Keratinocyte (primary cell): ENCODE results near the gene DNAJC7. TPM values are rescaled to one million over a fixed set of nuclear protein-coding genes. Genes with fewer than 3 reads are reported as not detected.

Experiments
- DNase-seq: peaks from one replicate; pipeline ENCODE4 v3.0.0-alpha.2; 2011; ENCODE audit warnings: low read depth, missing footprints, low spot score
- FAIRE-seq: peaks from 2 replicates; lab custom pipeline; 2011; peaks lifted over from hg19 to GRCh38; lab: Jason Lieb, UNC
- H2AFZ ChIP-seq: 2 replicates; pipeline ENCODE4 v1.6.0; 2012; ENCODE audit warnings: low read length, control low read depth, inconsistent platforms; ENCODE audit not compliant: control insufficient read depth
- H3K27ac ChIP-seq: 2 replicates; pipeline ENCODE4 v1.5.1; 2011; ENCODE audit warnings: low read length; ENCODE audit not compliant: control insufficient read depth, insufficient read depth
- H3K27me3 ChIP-seq: 3 replicates; pipeline ENCODE4 v1.6.0; 2011; ENCODE audit warnings: low read length; ENCODE audit not compliant: control insufficient read depth, insufficient read depth; ENCODE audit errors: extremely low read depth
- H3K36me3 ChIP-seq, 2 experiments: 2 replicates in 1 of 2; 3 replicates in 1 of 2; pipeline ENCODE4 v1.5.1; 2011; ENCODE audit warnings: low read length in 2 of 2, mild to moderate bottlenecking in 1 of 2; ENCODE audit not compliant: control insufficient read depth in 2 of 2, insufficient read depth in 2 of 2; ENCODE audit errors: extremely low read depth in 1 of 2
- H3K4me1 ChIP-seq: 3 replicates; pipeline ENCODE4 v1.5.1; 2011; ENCODE audit warnings: low read length; ENCODE audit not compliant: control insufficient read depth, insufficient read depth; ENCODE audit errors: extremely low read depth
- H3K4me2 ChIP-seq: 3 replicates; pipeline ENCODE4 v1.6.0; 2011; ENCODE audit warnings: low read depth, low read length; ENCODE audit not compliant: control insufficient read depth, insufficient read depth; ENCODE audit errors: extremely low read depth
- H3K4me3 ChIP-seq, 3 experiments: fragments of 200-600 bp in 1 of 3; sonication (generic) in 1 of 3; 2 replicates in 2 of 3; 3 replicates in 1 of 3; pipeline ENCODE4 v1.5.1; 2011 to 2016; ENCODE audit warnings: low read length in 3 of 3, mild to moderate bottlenecking in 3 of 3, control low read depth in 2 of 3, inconsistent platforms in 1 of 3, low read depth in 1 of 3, mixed read lengths in 1 of 3, mixed run types in 1 of 3, moderate library complexity in 1 of 3; ENCODE audit not compliant: control insufficient read depth in 2 of 3, insufficient read depth in 2 of 3; ENCODE audit errors: extremely low read depth in 1 of 3
- H3K79me2 ChIP-seq: 2 replicates; pipeline ENCODE4 v1.6.0; 2012; ENCODE audit warnings: low read length; ENCODE audit not compliant: control insufficient read depth, insufficient read depth
- H3K9ac ChIP-seq: 3 replicates; pipeline ENCODE4 v1.6.0; 2011; ENCODE audit warnings: low read length; ENCODE audit not compliant: control insufficient read depth, insufficient read depth; ENCODE audit errors: extremely low read depth
- H3K9me1 ChIP-seq: 3 replicates; pipeline ENCODE4 v1.6.0; 2011; ENCODE audit warnings: low read length; ENCODE audit not compliant: control insufficient read depth, insufficient read depth; ENCODE audit errors: extremely low read depth
- H3K9me3 ChIP-seq: 2 replicates; pipeline ENCODE4 v1.5.1; 2012; ENCODE audit warnings: low read depth, low read length; ENCODE audit not compliant: control insufficient read depth
- H4K20me1 ChIP-seq: 3 replicates; pipeline ENCODE4 v1.6.0; 2011; ENCODE audit warnings: low read length; ENCODE audit not compliant: control insufficient read depth, insufficient read depth; ENCODE audit errors: extremely low read depth
- CTCF ChIP-seq, 3 experiments: IDR thresholded peaks in 1 of 3; conservative IDR thresholded peaks in 1 of 3; optimal IDR thresholded peaks in 1 of 3; 2 replicates in 2 of 3; 3 replicates in 1 of 3; pipeline versions ENCODE3 to v1.5.1; 2011; ENCODE audit warnings: low read length in 3 of 3, mild to moderate bottlenecking in 3 of 3, moderate library complexity in 2 of 3, control low read depth in 1 of 3, inconsistent platforms in 1 of 3; ENCODE audit not compliant: insufficient read depth in 2 of 3; ENCODE audit errors: extremely low read depth in 1 of 3
- EZH2 ChIP-seq: IDR thresholded peaks from one replicate; pipeline ENCODE4 v1.6.1; 2012; ENCODE audit warnings: inconsistent platforms, mild to moderate bottlenecking, low read length, moderate library complexity
- dilution Hi-C: fragments of 300-500 bp; cut with MboI; formaldehyde crosslinking; loops from one replicate; pipeline ENCODE4 v1.7.0; 2020; ENCODE audit warnings: low sequenced_read_pairs; ENCODE audit not compliant: extremely low pct_ligation_motif_present
- polyA plus RNA-seq, 5 experiments: library from polyadenylated mRNA; depleted of rRNA in 3 of 5; stranded (reverse) in 3 of 5; stranded (forward) in 1 of 5; unstranded in 1 of 5; fragments of >200 nt; gene quantifications; 1 replicate in 1 of 5; 2 replicates in 3 of 5; 3 replicates in 1 of 5; pipeline versions ENCODE4 v1.2.1 to v1.2.3, GENCODE V29; 2011 to 2012; ENCODE audit warnings: missing spikeins in 2 of 5, low read depth in 1 of 5, low replicate concordance in 1 of 5

DNAJC7 gene
- polyA plus RNA-seq, 1 donor (not counting 4 experiments of a cell fraction or from before 2014, with no cell fraction given) = 82.5 TPM

- no peaks in the 10 kb centered on the region for H3K27me3 ChIP-seq
- no peak overlapping the region for H3K4me2 ChIP-seq
- no peak overlapping the region for H2AFZ ChIP-seq
- no peak overlapping the region for H3K9ac ChIP-seq
- DNase-seq = no peak
- no peak for TF ChIP-seq CTCF (optimal IDR thresholded peaks at IDR 0.05 in 1 of 3, IDR thresholded peaks at IDR 0.05 in 1 of 3, conservative IDR thresholded peaks at IDR 0.05 in 1 of 3; ENCODE audit: extremely low read depth in 1 of 3, insufficient read depth in 2 of 3, low read length in 3 of 3)
- TF ChIP-seq EZH2 = no peak
- H3K4me1 ChIP-seq = no peaks in the 10 kb centered on the region
- peaks cover 2% of the 10 kb centered on the region for H3K9me1 ChIP-seq
- H3K9me3 ChIP-seq = no peaks in the 10 kb centered on the region
- FAIRE-seq = no peak
- H3K4me3 ChIP-seq = no peak overlapping the region
- H3K36me3 ChIP-seq = peaks cover 29 to 38% of the 10 kb centered on the region in 2 experiments
- no peak overlapping the region for H3K27ac ChIP-seq
- dilution Hi-C loops = no loop called here
- H4K20me1 ChIP-seq = no peaks in the 10 kb centered on the region
- peaks cover 14% of the 10 kb centered on the region for H3K79me2 ChIP-seq
Observed at GRCh38 chr17:41996855-41997164, 20.4 kb downstream of the DNAJC7 start.

GRCh38 chr17:41992576-41992975 lies 24.7 kb downstream of the DNAJC7 start:
- H3K9me3 ChIP-seq = no peaks in the 10 kb centered on the region
- H3K9me1 ChIP-seq = no peaks in the 10 kb centered on the region
- TF ChIP-seq EZH2 (no peak), CTCF (optimal IDR thresholded peaks at IDR 0.05 in 1 of 3, IDR thresholded peaks at IDR 0.05 in 1 of 3, conservative IDR thresholded peaks at IDR 0.05 in 1 of 3; ENCODE audit: extremely low read depth in 1 of 3, insufficient read depth in 2 of 3, low read length in 3 of 3) (no peak)
- no peak overlapping the region for H3K4me3 ChIP-seq
- H2AFZ ChIP-seq = no peak overlapping the region
- FAIRE-seq (no peak), DNase-seq (no peak)
- no peak overlapping the region for H3K27ac ChIP-seq
- no peaks in the 10 kb centered on the region for H3K79me2 ChIP-seq
- no peak overlapping the region for H3K4me2 ChIP-seq
- no peaks in the 10 kb centered on the region for H3K4me1 ChIP-seq
- dilution Hi-C loops = no loop called here
- no peaks in the 10 kb centered on the region for H3K27me3 ChIP-seq
- H3K36me3 ChIP-seq = peaks cover 45 to 46% of the 10 kb centered on the region in 2 experiments
- no peak overlapping the region for H3K9ac ChIP-seq
- no peaks in the 10 kb centered on the region for H4K20me1 ChIP-seq
